Measurements from ENCODE around the gene PERM1. TPM values are rescaled to one million over a fixed set of nuclear protein-coding genes. Genes with fewer than 3 reads are reported as not detected.

PERM1 gene
- total and polyA plus RNA-seq, 2 of the 8 experiments (the other 6 are each of a cell fraction or from before 2014, with no cell fraction given): not detected

DNA sequence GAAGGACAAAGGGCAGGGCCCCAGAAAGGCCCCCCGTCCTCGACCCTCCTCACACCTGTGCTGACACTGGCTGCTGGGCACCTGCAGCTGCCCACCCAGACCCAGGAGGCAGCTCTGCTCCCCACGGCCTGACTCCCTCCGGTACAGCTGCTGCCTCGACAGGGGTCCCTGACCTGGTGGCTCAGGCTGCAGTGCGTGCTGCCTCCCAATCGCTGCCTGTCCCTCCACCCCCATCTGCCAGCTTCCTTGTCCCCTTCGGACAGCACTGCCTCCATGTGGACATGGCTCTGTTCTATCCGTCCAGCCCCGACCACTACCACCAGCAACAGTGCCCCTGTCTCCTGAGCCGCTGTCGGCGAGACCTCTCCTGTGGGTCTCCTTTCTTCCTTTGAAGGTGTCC, 27.0 kb downstream of the PERM1 start (continued):
- TF ChIP-seq SUZ12 (IDR thresholded peaks at IDR 0.05; ENCODE audit: low read length) (no peak), TBP (IDR thresholded peaks at IDR 0.05; ENCODE audit: low read depth, low read length) (no peak), RBBP5 (IDR thresholded peaks at IDR 0.05; ENCODE audit: borderline replicate concordance, low read depth, low read length) (no peak)
